ENCODE measurements around the gene LTBP2. TPM values are rescaled to one million over a fixed set of nuclear protein-coding genes. Genes with fewer than 3 reads are reported as not detected.
A peak's percentile ranks its signal among the peaks of the same experiment; 100 is the strongest.

LTBP2 gene
- total RNA-seq, 1 experiment from 2014 or later = 30.0 TPM

DNA sequence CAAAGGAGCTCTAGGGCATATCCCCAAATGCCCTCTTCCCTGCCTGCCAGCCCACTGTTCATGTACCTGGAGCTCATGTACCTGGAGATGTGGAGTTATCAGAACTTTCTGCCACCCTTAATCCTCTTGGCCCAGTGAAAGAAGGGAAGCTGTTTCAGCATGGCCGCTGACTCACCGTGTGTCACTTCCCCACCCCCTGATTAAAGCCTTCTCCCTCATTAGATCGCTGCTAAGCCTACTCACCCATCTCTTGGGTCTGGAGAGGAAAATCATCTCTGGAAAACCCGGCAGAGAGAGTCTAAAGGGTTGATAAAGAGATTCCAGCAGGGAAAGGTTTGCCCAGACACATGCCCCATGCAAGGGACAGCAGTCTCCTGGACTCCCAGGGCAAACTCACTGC lies 4.5 kb upstream of the LTBP2 start:
- DNase-seq (ENCODE audit: low spot score) = no peak
- in situ Hi-C loops (cut with HindIII; ENCODE audit: low sequenced_read_pairs) = no loop called here

DNA sequence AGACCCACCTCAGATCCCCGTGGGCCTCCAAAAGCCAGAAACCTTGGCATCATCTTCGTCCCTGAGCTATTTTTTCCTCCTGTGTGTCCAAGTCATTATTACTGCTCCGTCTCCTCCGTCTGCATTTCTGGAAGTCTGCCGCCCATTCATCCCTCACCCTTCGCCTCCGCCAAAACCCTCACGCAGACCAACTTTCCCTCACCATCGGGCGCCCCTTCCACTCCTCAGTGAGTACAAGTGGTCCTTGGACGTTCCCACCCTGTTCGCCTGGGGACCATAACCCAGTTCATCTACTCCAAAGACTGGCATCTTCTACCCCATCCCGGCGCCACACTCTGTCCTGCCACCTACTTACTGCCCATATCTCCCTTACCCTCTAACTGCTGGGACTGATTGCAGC lies 3.7 kb upstream of the LTBP2 start:
- DNase-seq (ENCODE audit: low spot score) = no peak
- in situ Hi-C loops (cut with HindIII; ENCODE audit: low sequenced_read_pairs) = no loop called here

GRCh38 chr14:74614508-74615495 lies 2.8 kb upstream of the LTBP2 start:
- DNase-seq (ENCODE audit: low spot score) = no peak
- in situ Hi-C loops (cut with HindIII; ENCODE audit: low sequenced_read_pairs) = no loop called here

- in situ Hi-C loops (cut with HindIII; ENCODE audit: low sequenced_read_pairs) = no loop called here
- DNase-seq (ENCODE audit: low spot score) = no peak
Observed at GRCh38 chr14:74613211-74613914, 1.3 kb upstream of the LTBP2 start.

DNA sequence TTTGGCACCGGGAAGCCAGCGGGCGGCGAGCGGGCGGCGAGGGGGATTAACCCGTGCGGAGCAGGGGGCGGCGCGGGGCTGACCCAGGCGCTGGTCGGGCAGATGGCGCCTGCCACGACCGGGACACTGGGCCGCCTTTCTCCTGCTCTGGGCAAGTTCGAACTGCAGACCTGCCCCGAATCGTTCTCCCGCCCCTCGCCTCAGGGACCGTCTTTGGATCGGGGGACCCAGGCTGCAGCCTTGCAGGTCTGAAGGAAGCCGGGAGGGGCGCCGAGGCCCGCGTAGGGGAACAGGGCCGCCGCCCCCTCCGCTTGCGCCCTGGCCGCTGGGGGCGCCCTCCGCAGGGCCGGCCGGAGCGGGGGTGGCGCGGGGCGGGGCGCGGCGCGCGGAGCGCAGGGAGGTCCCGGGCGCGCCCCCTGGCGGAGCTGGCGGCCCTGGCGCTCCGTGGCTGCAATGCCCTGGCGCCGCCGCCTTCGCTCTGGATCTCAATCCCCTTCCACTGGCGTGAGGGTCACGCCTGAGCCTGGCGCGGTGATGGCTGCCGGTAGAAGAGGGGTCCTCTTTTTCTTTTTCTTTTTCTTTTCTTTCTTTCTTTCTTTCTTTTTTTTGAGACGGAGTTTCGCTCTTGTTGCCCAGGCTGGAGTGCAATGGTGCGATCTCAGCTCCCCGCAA lies 449 bp upstream of the LTBP2 start:
- DNase-seq (ENCODE audit: low spot score) = peak; percentile 41
- in situ Hi-C loops (cut with HindIII; ENCODE audit: low sequenced_read_pairs) = no loop called here

DNA sequence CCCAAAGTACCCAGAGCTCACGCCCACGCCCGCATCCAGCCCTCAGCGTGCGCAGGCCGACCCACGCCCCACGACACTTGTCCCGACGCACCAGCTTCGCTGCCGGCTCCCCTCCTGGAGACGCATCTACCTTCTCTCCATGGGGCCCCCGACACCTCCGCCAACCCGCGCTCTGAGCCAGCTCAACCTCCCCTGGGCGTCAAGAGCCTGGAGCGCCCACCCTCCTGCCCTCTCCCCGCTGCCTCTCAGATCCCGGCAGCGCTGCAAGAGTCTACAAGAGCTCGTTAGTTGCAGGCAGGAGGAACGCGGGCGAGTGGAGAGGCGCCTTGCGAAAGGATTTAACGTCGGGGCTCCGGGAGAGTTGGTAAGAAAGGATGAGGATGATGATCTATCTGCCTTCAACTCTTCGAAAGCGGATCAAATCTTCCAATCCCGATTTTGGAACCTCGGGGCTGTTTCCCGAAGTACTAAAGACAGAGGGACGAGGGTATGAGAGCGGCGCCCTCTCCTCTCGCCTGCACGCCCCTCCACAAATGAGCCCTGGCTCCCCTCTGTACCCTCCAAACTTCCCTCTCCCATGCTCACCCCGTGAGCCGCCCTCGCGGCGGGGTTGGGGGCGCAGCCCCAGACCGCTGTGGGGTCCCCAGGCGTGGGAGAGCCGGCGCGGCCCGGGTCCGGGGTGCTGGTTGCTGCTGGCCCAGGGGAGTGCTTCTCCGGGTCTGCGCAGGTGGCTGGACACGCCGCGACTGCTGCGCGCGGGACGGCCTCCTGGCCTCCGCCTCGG lies 979 bp downstream of the LTBP2 start:
- in situ Hi-C loops (cut with HindIII; ENCODE audit: low sequenced_read_pairs) = no loop called here
- DNase-seq (ENCODE audit: low spot score) = no peak

- in situ Hi-C loops (cut with HindIII; ENCODE audit: low sequenced_read_pairs) = no loop called here
- DNase-seq (ENCODE audit: low spot score) = no peak
Observed at GRCh38 chr14:74610199-74610865, 1.7 kb downstream of the LTBP2 start.

DNA sequence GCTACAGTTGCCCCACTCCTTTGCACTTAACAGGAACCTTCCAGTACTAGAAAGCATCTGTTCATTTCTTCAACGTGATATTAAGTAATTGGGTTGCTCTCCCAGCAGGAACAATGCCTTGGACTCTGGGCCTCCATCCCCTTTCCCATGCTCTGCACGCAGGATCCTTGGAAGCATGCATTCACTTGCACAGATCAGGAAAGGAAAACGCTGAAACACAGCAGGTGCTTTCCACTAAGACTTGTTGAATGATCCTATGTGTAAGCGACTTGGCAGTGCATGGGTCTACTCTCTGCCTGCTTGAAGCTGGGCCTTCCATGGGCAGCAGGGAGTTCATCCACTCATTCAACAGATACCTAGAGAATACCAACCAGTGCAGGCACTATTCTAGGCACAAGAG lies 2.3 kb downstream of the LTBP2 start:
- DNase-seq (ENCODE audit: low spot score) = no peak
- in situ Hi-C loops (cut with HindIII; ENCODE audit: low sequenced_read_pairs) = no loop called here

DNA sequence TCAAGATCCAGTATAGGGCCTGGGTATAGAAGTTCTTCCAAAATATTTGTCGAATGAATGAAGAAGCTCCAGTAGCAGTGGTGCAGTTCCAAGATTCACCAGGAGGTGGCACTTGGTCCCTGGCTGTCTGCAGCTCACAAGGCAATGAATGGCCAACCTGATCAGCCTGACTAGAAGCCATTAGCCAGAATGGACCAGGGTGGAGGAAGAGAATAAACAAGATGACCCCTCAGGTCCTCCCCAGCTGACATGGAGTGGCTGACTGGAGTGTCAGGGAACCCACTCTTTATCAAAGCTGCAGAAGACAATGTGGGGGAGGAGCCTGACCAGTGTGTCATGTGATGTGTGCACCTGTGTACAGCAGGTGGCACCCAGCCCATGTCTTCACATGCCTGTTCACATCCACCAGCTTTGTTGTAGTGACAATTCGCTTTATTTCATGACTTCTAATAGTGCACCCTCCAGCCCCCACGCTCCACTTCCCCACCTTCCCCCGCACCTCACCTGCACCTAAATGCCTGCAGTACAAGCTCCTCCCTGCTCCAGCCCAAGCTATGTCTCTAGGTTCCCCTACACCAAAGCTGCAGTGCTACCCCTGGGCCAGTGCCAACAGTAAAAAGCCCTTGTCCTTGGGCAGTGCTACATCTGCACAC lies 3.0 kb downstream of the LTBP2 start:
- in situ Hi-C loops (cut with HindIII; ENCODE audit: low sequenced_read_pairs) = no loop called here
- DNase-seq (ENCODE audit: low spot score) = peak; percentile 77

- in situ Hi-C loops (cut with HindIII; ENCODE audit: low sequenced_read_pairs) = no loop called here
- no peak for DNase-seq (ENCODE audit: low spot score)
Observed at GRCh38 chr14:74606727-74607126, 5.3 kb downstream of the LTBP2 start.

GRCh38 chr14:74605531-74606223 lies 6.4 kb downstream of the LTBP2 start:
- in situ Hi-C loops (cut with HindIII; ENCODE audit: low sequenced_read_pairs) = no loop called here
- DNase-seq (ENCODE audit: low spot score) = no peak

GRCh38 chr14:74604911-74605310 lies 7.1 kb downstream of the LTBP2 start:
- in situ Hi-C loops (cut with HindIII; ENCODE audit: low sequenced_read_pairs) = no loop called here
- no peak for DNase-seq (ENCODE audit: low spot score)

DNA sequence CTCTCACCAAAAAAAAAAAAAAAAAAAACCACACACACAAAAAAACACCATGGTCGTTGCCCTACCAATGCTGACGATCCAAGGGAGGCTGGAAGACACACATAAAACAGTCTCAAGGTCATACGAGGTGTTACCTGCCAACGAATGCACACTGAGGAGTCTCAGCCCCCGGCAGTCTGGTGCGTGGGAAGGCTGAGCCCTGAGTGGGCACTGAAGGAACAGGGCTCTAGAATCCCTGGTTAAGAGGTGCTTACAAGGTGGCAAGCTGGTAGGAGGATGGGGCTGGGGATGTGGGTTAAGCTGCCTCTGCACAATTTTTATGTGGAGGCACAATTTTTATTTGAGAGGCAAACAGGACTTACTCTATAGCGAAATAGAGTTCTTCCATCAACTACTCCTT lies 7.9 kb downstream of the LTBP2 start:
- DNase-seq (ENCODE audit: low spot score) = no peak
- in situ Hi-C loops (cut with HindIII; ENCODE audit: low sequenced_read_pairs) = no loop called here

- in situ Hi-C loops (cut with HindIII; ENCODE audit: low sequenced_read_pairs) = no loop called here
- DNase-seq (ENCODE audit: low spot score) = no peak
Observed at GRCh38 chr14:74601982-74602381, 10.1 kb downstream of the LTBP2 start.

DNA sequence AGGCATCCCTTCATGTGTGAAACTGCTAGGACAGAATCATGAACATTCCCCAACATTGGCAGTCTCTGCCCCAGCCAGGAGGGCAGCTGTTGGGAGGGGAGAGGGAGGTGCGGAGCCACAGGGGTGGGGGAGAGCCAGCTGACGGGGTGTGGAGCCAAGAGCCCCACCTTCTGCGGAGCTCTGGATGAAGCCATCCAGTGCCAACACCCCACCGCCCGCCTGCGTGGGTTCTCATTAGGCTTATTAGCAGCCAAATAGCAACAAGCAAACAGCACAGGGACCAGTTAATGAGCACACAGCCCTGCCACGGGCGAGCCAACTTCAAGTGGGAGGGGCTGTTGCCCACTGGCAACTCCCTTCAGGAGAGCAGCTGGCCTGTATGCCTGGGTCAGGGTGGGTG lies 12.1 kb downstream of the LTBP2 start:
- in situ Hi-C loops (cut with HindIII; ENCODE audit: low sequenced_read_pairs) = no loop called here

GRCh38 chr14:74599321-74599761 lies 12.7 kb downstream of the LTBP2 start:
- in situ Hi-C loops (cut with HindIII; ENCODE audit: low sequenced_read_pairs) = no loop called here
- DNase-seq (ENCODE audit: low spot score) = no peak

More for the DNA sequence above, 12.1 kb downstream of the LTBP2 start:
- DNase-seq (ENCODE audit: low spot score) = no peak

- DNase-seq (ENCODE audit: low spot score) = no peak
- in situ Hi-C loops (cut with HindIII; ENCODE audit: low sequenced_read_pairs) = no loop called here
Observed at GRCh38 chr14:74596741-74597450, 15.1 kb downstream of the LTBP2 start.

Data from G401 (cell line).